SJCRH30 (cell line): ENCODE results near the gene TMPRSS7. TPM values are rescaled to one million over a fixed set of nuclear protein-coding genes. Genes with fewer than 3 reads are reported as not detected.

ENCODE experiments used
- DNase-seq, 2 experiments: peaks; one replicate each; pipeline ENCODE4 v3.0.0-alpha.2; 2015 to 2020
- H3K27ac ChIP-seq: fragments of 250-450 bp; sonication (Bioruptor Pico); 2 replicates; pipeline ENCODE4 v1.5.1; 2020; ENCODE audit warnings: mild to moderate bottlenecking, moderate library complexity
- H3K27me3 ChIP-seq: fragments of 250-450 bp; sonication (Bioruptor Pico); 2 replicates; pipeline ENCODE4 v1.5.1; 2020; ENCODE audit warnings: mild to moderate bottlenecking, moderate library complexity
- H3K36me3 ChIP-seq: fragments of 250-450 bp; sonication (Bioruptor Pico); 2 replicates; pipeline ENCODE4 v1.5.1; 2020; ENCODE audit warnings: mild to moderate bottlenecking, moderate library complexity
- H3K4me1 ChIP-seq: fragments of 250-450 bp; sonication (Bioruptor Pico); 2 replicates; pipeline ENCODE4 v1.5.1; 2020; ENCODE audit warnings: mild to moderate bottlenecking, moderate library complexity
- H3K4me3 ChIP-seq: fragments of 250-450 bp; sonication (Bioruptor Pico); 2 replicates; pipeline ENCODE4 v1.5.1; 2020; ENCODE audit warnings: mild to moderate bottlenecking, moderate library complexity
- H3K9me3 ChIP-seq: fragments of 250-450 bp; sonication (Bioruptor Pico); replicated peaks from 2 replicates; pipeline ENCODE4 v1.5.1; 2020; ENCODE audit warnings: mild to moderate bottlenecking, moderate library complexity
- total RNA-seq: library from RNA; depleted of rRNA; stranded (reverse); fragments of >200 nt; shearing (Covaris generic); gene quantifications from 2 replicates; pipeline ENCODE4 v1.2.3, GENCODE V29; 2014

TMPRSS7 gene
- total RNA-seq, 1 experiment from 2014 or later = not detected

GRCh38 chr3:112090887-112091586 is 56.5 kb downstream of the TMPRSS7 start:
- Histone ChIP-seq H3K4me3 (no peak overlapping the region), H3K27me3 (no peaks in the 10 kb centered on the region), H3K9me3 (no peaks in the 10 kb centered on the region), H3K27ac (no peak overlapping the region), H3K36me3 (peaks cover 6% of the 10 kb centered on the region; the same call in 1 of the 2 replicates), H3K4me1 (peaks cover 37% of the 10 kb centered on the region)
- no peak for DNase-seq

DNA sequence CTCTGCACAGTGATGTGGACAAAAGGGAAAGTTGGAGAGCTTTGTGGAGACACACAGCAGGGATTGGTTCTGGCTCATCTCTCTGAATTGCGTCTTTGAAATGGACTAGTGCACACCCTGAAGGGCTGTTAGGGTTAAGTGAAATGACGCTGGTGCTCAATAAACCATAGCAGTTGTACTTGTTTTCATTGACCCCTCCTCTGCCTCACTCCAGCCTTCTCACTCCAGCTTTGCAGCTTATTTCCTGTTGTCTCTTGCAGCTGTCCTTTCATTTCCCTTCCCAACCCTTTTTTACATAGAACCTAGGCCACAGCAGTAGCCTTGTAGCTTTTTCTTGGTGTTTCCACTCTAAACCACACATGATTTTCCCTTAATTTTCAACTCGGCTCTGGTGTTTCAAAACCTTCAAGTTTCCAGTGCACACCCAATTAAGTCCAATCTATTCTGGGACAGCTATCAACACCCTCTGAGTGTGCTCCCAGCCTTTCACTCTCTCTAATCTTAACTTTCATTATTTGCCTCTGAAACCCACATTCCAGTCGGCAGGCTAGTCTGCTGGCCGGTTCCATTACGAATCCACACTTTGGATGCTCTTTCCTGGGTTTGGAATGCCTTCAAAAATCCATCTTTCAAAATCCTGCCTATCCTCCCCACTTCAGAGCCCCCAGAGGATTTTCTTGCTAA is 58.1 kb downstream of the TMPRSS7 start:
- Histone ChIP-seq H3K9me3 (no peaks in the 10 kb centered on the region), H3K4me1 (peaks cover 42% of the 10 kb centered on the region), H3K4me3 (no peak overlapping the region), H3K27me3 (no peaks in the 10 kb centered on the region), H3K27ac (peak overlapping the region; percentile 46), H3K36me3 (peaks cover 6% of the 10 kb centered on the region; the same call in 1 of the 2 replicates)
- DNase-seq = peak in 1 of 2 experiments; percentile 65

- Histone ChIP-seq H3K9me3 (no peaks in the 10 kb centered on the region), H3K36me3 (peaks cover 6% of the 10 kb centered on the region; the same call in 1 of the 2 replicates), H3K4me3 (no peak overlapping the region), H3K27me3 (no peaks in the 10 kb centered on the region), H3K4me1 (peaks cover 39% of the 10 kb centered on the region), H3K27ac (peak overlapping the region; percentile 46)
- DNase-seq = no peak
These were observed 58.6 kb downstream of the TMPRSS7 start for GRCh38 chr3:112093180-112093522.

GRCh38 chr3:112095731-112096130 is 61.2 kb downstream of the TMPRSS7 start:
- Histone ChIP-seq H3K27ac (no peak overlapping the region), H3K9me3 (no peaks in the 10 kb centered on the region; the same call in 1 of the 2 replicates), H3K4me3 (no peak overlapping the region), H3K27me3 (no peaks in the 10 kb centered on the region), H3K4me1 (peaks cover 29% of the 10 kb centered on the region), H3K36me3 (peaks cover 6% of the 10 kb centered on the region; the same call in 1 of the 2 replicates)
- no peak for DNase-seq

DNA sequence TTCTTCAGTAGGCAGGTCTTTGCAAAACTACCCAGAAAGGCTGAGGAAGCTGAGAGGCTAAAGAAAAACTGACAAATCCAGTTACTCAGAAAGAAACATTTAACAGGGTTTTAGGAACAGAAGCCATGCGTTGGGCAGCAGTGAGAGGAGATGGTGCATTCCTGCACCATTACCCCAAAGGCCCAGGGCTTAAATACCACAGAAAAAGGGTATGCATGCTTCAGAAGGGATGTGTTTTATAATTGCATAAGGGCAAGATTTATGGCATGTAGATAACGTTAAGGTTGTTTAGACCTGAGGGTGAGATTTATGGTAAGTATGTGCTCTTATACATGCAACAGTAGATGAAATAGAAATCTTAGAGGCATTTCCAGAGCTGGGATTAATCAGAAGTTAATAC is 61.6 kb downstream of the TMPRSS7 start:
- Histone ChIP-seq H3K27me3 (no peaks in the 10 kb centered on the region), H3K4me3 (no peak overlapping the region), H3K9me3 (no peaks in the 10 kb centered on the region; the same call in 1 of the 2 replicates), H3K36me3 (peaks cover 6% of the 10 kb centered on the region; the same call in 1 of the 2 replicates), H3K27ac (no peak overlapping the region), H3K4me1 (peaks cover 24% of the 10 kb centered on the region)
- DNase-seq = no peak

GRCh38 chr3:112097378-112097777 is 62.8 kb downstream of the TMPRSS7 start:
- Histone ChIP-seq H3K36me3 (peaks cover 6% of the 10 kb centered on the region; the same call in 1 of the 2 replicates), H3K27me3 (no peaks in the 10 kb centered on the region), H3K4me1 (peaks cover 19% of the 10 kb centered on the region), H3K4me3 (no peak overlapping the region), H3K9me3 (no peaks in the 10 kb centered on the region; the same call in 1 of the 2 replicates), H3K27ac (no peak overlapping the region)
- peak; percentile 66 to 75 for DNase-seq

GRCh38 chr3:112101916-112102315 is 67.4 kb downstream of the TMPRSS7 start:
- Histone ChIP-seq H3K9me3 (no peaks in the 10 kb centered on the region; the same call in 1 of the 2 replicates), H3K27me3 (no peaks in the 10 kb centered on the region), H3K4me1 (peaks cover 12% of the 10 kb centered on the region), H3K4me3 (no peak overlapping the region), H3K27ac (no peak overlapping the region), H3K36me3 (no peaks in the 10 kb centered on the region)
- no peak for DNase-seq

GRCh38 chr3:112104774-112105173 is 70.2 kb downstream of the TMPRSS7 start:
- H3K9me3 ChIP-seq = no peaks in the 10 kb centered on the region
- H3K27ac ChIP-seq = no peak overlapping the region
- H3K27me3 ChIP-seq = no peaks in the 10 kb centered on the region
- H3K4me3 ChIP-seq = no peak overlapping the region
- no peak for DNase-seq
- peaks cover 9% of the 10 kb centered on the region; the same call in 1 of the 2 replicates for H3K4me1 ChIP-seq
- no peaks in the 10 kb centered on the region for H3K36me3 ChIP-seq

DNA sequence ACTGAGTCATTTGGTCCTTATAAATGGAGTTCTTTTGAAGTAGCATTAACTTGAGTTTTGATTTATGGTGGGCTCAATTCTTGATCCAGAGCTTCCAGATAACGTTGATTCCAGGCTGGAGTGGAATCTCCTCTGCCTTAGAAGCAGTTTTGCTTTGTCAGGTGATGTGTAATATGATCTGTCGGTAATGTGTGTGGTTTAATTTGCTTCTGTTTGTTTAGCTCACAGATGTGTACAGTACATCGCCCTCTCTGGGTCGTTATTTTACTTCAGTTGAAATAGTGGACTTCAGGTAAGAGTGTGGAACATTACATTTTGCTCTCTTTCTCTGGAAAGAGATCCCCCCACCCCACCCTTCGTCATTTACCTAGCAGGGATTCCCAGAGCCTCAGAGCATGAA is 74.8 kb downstream of the TMPRSS7 start:
- Histone ChIP-seq H3K4me3 (no peak overlapping the region), H3K9me3 (no peaks in the 10 kb centered on the region), H3K27me3 (no peaks in the 10 kb centered on the region), H3K4me1 (peaks cover 4% of the 10 kb centered on the region; the same call in 1 of the 2 replicates), H3K27ac (no peak overlapping the region), H3K36me3 (no peaks in the 10 kb centered on the region)
- no peak for DNase-seq

- peak; percentile 57 to 83 for DNase-seq
- Histone ChIP-seq H3K27ac (no peak overlapping the region), H3K36me3 (no peaks in the 10 kb centered on the region), H3K9me3 (no peaks in the 10 kb centered on the region), H3K4me1 (peaks cover 4% of the 10 kb centered on the region; the same call in 1 of the 2 replicates), H3K4me3 (no peak overlapping the region), H3K27me3 (no peaks in the 10 kb centered on the region)
These were observed 77.4 kb downstream of the TMPRSS7 start for GRCh38 chr3:112111785-112112402.

GRCh38 chr3:112114576-112115160 is 80.1 kb downstream of the TMPRSS7 start:
- H3K27ac ChIP-seq = no peak overlapping the region
- H3K4me3 ChIP-seq = no peak overlapping the region
- DNase-seq = peak in 1 of 2 experiments; percentile 27
- H3K9me3 ChIP-seq = no peaks in the 10 kb centered on the region
- H3K27me3 ChIP-seq = no peaks in the 10 kb centered on the region
- no peaks in the 10 kb centered on the region for H3K36me3 ChIP-seq
- no peaks in the 10 kb centered on the region for H3K4me1 ChIP-seq

GRCh38 chr3:112115161-112115739 is 80.7 kb downstream of the TMPRSS7 start:
- H3K27ac ChIP-seq = no peak overlapping the region
- no peaks in the 10 kb centered on the region for H3K9me3 ChIP-seq
- no peaks in the 10 kb centered on the region for H3K36me3 ChIP-seq
- no peaks in the 10 kb centered on the region for H3K27me3 ChIP-seq
- no peak for DNase-seq
- no peaks in the 10 kb centered on the region for H3K4me1 ChIP-seq
- no peak overlapping the region for H3K4me3 ChIP-seq

- H3K27ac ChIP-seq = no peak overlapping the region
- no peak for DNase-seq
These were observed 81.4 kb downstream of the TMPRSS7 start for GRCh38 chr3:112115806-112116383.

GRCh38 chr3:112116748-112117186 is 82.2 kb downstream of the TMPRSS7 start:
- no peaks in the 10 kb centered on the region for H3K9me3 ChIP-seq
- H3K4me1 ChIP-seq = no peaks in the 10 kb centered on the region

More at GRCh38 chr3:112115806-112116383, 81.4 kb downstream of the TMPRSS7 start:
- Histone ChIP-seq H3K4me3 (no peak overlapping the region), H3K4me1 (no peaks in the 10 kb centered on the region), H3K36me3 (no peaks in the 10 kb centered on the region), H3K9me3 (no peaks in the 10 kb centered on the region), H3K27me3 (no peaks in the 10 kb centered on the region)

More at GRCh38 chr3:112116748-112117186, 82.2 kb downstream of the TMPRSS7 start:
- H3K27ac ChIP-seq = no peak overlapping the region
- H3K4me3 ChIP-seq = no peak overlapping the region
- no peak for DNase-seq
- H3K36me3 ChIP-seq = no peaks in the 10 kb centered on the region
- no peaks in the 10 kb centered on the region for H3K27me3 ChIP-seq
